Progenitor cell of endocrine pancreas (in vitro differentiated cells): ENCODE data around the gene S100A8. TPM values are rescaled to one million over a fixed set of nuclear protein-coding genes. Genes with fewer than 3 reads are reported as not detected.

Experiments
- DNase-seq: peaks from one replicate; pipeline ENCODE4 v3.0.0; 2021; ENCODE audit warnings: low spot score; ENCODE audit not compliant: unreplicated experiment
- H3K27ac Mint-ChIP-seq: 2 replicates; pipeline ENCODE4 v1.8.0; 2021; ENCODE audit warnings: mild to moderate bottlenecking, moderate library complexity, mixed read lengths
- H3K27me3 Mint-ChIP-seq: 2 replicates; pipeline ENCODE4 v1.8.0; 2021; ENCODE audit warnings: mixed read lengths
- H3K36me3 Mint-ChIP-seq: 2 replicates; pipeline ENCODE4 v1.8.0; 2022; ENCODE audit warnings: mixed read lengths; ENCODE audit not compliant: insufficient read depth
- H3K4me1 Mint-ChIP-seq: 2 replicates; pipeline ENCODE4 v1.8.0; 2021; ENCODE audit warnings: low read depth, mixed read lengths
- H3K4me3 Mint-ChIP-seq: 2 replicates; pipeline ENCODE4 v1.8.0; 2021; ENCODE audit warnings: low read depth, mild to moderate bottlenecking, moderate library complexity, mixed read lengths
- H3K9me3 Mint-ChIP-seq: 2 replicates; pipeline ENCODE4 v1.8.0; 2021; ENCODE audit warnings: low read depth, mixed read lengths
- CTCF ChIP-seq: fragments of 200-600 bp; sonication (generic); IDR thresholded peaks from one replicate; pipeline ENCODE4 v1.5.0; 2021; ENCODE audit warnings: antibody characterized with exemption, mild to moderate bottlenecking; ENCODE audit not compliant: unreplicated experiment
- total RNA-seq: library from RNA; stranded (reverse); gene quantifications from 2 replicates; pipeline ENCODE4 v1.2.1, GENCODE V29; 2021

S100A8 gene
- total RNA-seq, 1 donor from 2014 or later, result not detected

- Mint-ChIP-seq H3K4me3 (no peak overlapping the region), H3K4me1 (no peaks in the 10 kb centered on the region), H3K27ac (no peak overlapping the region), H3K36me3 (no peaks in the 10 kb centered on the region), H3K9me3 (no peaks in the 10 kb centered on the region), H3K27me3 (peaks cover 8% of the 10 kb centered on the region)
- no peak for DNase-seq
- TF ChIP-seq CTCF, result no peak
These were observed 34.3 kb downstream of the S100A8 start for GRCh38 chr1:153356392-153357075.

DNA sequence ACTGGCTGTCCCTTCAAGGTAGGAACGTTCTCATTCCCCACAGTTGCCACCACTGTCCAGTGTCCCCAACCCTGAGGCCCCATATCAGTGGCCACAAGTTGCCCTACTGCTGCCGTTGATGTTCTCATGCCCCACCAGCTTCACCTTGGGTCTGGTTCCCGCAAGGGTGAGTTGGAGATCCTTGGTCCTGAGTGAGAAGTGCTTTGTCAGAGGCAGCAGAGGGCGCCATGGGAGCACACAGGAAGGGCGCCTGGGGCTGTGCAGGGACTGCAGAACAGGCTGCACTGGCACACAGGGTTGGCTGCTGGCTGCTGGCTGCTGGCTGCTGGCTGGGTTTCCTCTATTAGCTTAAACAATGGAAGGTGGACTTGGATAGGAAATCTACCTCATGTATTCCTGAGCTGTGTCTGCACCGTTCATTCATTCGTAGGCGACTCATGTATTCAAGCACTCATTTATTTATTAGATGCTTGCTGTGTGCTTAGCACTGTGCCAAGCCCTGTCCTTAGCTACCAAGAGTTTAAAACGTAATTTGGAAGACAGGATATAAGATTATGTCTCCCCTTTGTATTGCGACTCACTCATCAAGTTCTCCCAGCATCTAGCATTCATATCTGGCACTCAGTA lies 35.3 kb downstream of the S100A8 start:
- Mint-ChIP-seq H3K36me3 (no peaks in the 10 kb centered on the region), H3K27me3 (peaks cover 17% of the 10 kb centered on the region), H3K4me1 (no peaks in the 10 kb centered on the region), H3K9me3 (no peaks in the 10 kb centered on the region), H3K4me3 (no peak overlapping the region), H3K27ac (no peak overlapping the region)
- TF ChIP-seq CTCF, result peak; percentile 51
- no peak for DNase-seq

DNA sequence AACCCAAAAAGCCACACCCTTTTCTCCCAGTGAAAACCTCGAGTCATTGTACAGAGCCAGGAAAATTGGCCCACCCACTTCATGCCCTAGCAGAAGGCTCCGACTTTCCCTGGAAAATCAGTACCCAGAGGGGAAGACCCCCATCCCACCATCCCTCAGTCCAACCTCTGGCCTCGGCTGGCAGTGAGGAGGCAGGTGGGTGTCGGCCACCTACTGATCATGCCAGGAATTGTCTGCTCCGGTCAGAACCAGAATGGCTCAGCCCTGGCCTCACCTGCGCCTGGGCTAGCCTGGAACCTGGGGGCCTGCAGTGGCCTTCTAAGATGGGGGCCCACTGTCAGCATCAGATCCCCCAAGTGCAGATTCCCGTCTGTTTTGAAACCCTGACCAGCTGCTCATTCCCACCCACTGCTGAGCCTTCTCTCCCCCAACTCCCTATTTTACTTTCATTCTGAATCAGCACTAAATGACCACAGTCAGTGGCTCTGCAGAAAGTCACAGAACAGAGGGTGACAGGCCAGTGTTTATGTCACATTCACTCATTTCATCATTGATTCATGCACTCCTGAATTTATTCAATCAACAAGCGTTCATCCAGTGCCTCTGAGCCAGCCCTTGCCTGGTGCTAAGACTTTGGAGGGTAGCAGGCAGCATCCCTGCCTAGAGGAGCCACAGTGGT lies 36.2 kb downstream of the S100A8 start:
- no peaks in the 10 kb centered on the region for H3K4me1 Mint-ChIP-seq
- H3K27ac Mint-ChIP-seq, result no peak overlapping the region
- H3K36me3 Mint-ChIP-seq, result no peaks in the 10 kb centered on the region
- H3K27me3 Mint-ChIP-seq, result peaks cover 19% of the 10 kb centered on the region
- H3K9me3 Mint-ChIP-seq, result no peaks in the 10 kb centered on the region
- no peak for TF ChIP-seq CTCF
- no peak for DNase-seq
- H3K4me3 Mint-ChIP-seq, result no peak overlapping the region

DNA sequence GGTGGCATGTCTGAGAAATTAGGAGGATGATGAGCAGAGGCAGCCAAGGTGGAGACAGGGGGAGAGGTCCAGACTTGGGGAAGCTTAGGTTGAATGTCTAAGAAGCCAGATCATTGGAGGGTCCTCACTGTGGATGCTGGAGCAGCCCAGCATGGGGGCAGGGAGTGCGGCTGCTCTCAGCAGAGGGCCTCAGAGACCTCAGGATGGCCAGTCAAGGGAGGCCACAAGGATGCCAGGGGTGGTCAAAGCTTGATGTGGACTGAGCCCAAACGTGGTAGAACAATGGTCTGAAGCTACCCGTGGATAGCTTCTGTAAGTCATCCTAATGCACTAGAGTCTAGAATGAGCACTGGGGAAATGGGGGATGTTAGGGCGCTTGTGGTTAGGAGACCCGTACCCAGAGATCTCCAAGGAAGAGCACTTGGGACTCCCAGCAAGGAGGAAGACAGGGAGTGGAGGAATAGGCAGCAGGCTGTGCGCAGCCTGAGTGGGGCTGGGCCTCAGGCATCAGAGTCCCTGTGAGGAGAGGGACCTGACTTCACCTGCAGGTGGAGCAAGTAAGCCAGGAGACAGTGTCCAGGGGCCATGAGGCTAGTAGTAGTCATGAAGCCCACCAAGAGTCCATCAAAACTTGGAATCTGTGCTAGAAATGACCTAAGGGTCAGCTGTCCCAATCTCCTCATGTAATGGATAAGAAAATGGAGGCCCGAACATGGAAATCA lies 37.5 kb downstream of the S100A8 start:
- Mint-ChIP-seq H3K9me3 (no peaks in the 10 kb centered on the region), H3K27ac (no peak overlapping the region), H3K4me1 (no peaks in the 10 kb centered on the region), H3K36me3 (no peaks in the 10 kb centered on the region), H3K4me3 (no peak overlapping the region), H3K27me3 (peaks cover 27% of the 10 kb centered on the region)
- TF ChIP-seq CTCF, result peak; percentile 57
- no peak for DNase-seq

DNA sequence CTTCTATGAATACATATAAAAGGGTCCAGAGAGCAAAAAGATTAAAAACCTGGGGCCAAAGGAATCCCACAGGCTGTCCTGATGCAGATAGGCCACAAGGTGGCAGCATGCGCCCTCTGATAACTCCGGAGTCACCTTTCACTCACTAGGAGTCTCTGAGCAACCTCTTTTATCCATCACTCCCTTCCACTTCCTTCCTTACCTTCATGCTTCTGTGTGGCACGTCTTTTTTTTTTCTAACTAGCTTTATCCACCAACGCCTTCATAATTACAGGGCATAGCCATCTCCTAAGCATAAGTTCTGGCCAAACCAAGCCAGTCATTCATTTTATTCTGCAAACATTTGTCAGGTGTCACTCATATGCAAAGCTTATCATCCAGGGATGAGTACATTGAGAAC lies 38.4 kb downstream of the S100A8 start:
- no peaks in the 10 kb centered on the region for H3K9me3 Mint-ChIP-seq
- H3K36me3 Mint-ChIP-seq, result no peaks in the 10 kb centered on the region
- no peaks in the 10 kb centered on the region for H3K4me1 Mint-ChIP-seq
- no peak overlapping the region for H3K27ac Mint-ChIP-seq
- H3K4me3 Mint-ChIP-seq, result no peak overlapping the region
- peak; percentile 97 for TF ChIP-seq CTCF
- H3K27me3 Mint-ChIP-seq, result peaks cover 27% of the 10 kb centered on the region
- DNase-seq, result peak; percentile 48
